Stimulated activated memory B cell treated with anti-CD40 and anti-IgM and Interleukin-4, amounts not matched to agents 10 μg/mL and 1 μg/mL and 100 μg/mL, for 72 hours (primary cell): Measurements from ENCODE around the gene LRFN2.

Source experiments
- ATAC-seq: fragments of 150-1000 bp; cut with Tn5 transposase; 2 replicates; pipeline ENCODE4 v1.10.0; 2021
- H3K27ac Mint-ChIP-seq: one replicate; pipeline ENCODE4 v1.8.0; 2022; ENCODE audit warnings: mild to moderate bottlenecking, mixed read lengths
- H3K27me3 Mint-ChIP-seq: one replicate; pipeline ENCODE4 v1.8.0; 2022; ENCODE audit warnings: mixed read lengths
- H3K36me3 Mint-ChIP-seq: one replicate; pipeline ENCODE4 v1.8.0; 2022; ENCODE audit warnings: mixed read lengths
- H3K4me1 Mint-ChIP-seq: one replicate; pipeline ENCODE4 v1.8.0; 2022; ENCODE audit warnings: mixed read lengths
- H3K4me3 Mint-ChIP-seq: one replicate; pipeline ENCODE4 v1.8.0; 2022; ENCODE audit warnings: mild to moderate bottlenecking, moderate library complexity, mixed read lengths
- H3K9me3 Mint-ChIP-seq: one replicate; pipeline ENCODE4 v1.8.0; 2022; ENCODE audit warnings: mixed read lengths

Gene LRFN2

DNA sequence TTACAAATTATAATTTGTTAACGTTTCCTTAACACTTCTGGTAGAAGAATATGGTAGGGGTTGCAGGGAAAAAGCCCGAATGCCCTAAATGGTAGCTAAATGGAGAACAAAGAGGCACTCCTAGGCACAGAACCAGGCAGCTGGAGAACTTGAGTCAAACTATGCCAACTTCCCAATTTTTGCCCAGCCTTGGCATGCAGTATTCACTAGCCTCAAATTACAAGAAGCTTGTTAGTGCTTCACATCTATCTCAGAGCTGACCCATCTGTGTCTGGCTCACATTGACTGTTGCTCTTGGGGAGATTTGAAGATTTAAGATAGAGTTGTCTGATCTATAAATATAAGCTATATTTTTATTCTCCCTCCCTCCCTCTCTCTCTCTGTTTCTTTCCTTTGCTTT is 19.4 kb upstream of the LRFN2 start:
- no peak overlapping the region for H3K4me3 Mint-ChIP-seq
- H3K4me1 Mint-ChIP-seq: no peaks in the 10 kb centered on the region
- no peak overlapping the region for H3K27ac Mint-ChIP-seq
- H3K27me3 Mint-ChIP-seq: peaks cover 40% of the 10 kb centered on the region
- no peak for ATAC-seq
- H3K9me3 Mint-ChIP-seq: no peaks in the 10 kb centered on the region
- no peaks in the 10 kb centered on the region for H3K36me3 Mint-ChIP-seq

DNA sequence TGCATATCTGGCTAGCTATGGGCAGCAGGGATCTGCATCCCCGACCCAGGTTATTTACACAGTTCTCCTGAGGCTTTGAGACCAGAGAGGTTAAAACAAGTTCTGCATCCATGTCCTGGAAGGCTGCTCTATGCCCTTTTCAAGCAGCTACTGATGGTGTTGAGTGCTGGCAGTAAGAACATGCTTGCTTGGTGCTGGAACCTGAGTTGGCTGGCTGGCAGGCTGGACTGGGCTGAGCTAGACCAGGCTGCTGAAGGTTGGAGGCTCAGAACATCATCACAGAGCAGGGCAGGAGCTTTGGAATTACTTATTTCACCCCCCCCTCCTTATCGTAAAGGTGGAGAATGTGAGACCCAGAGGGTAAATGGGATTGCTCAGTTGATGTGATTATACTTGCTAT is 16.9 kb upstream of the LRFN2 start:
- Mint-ChIP-seq H3K4me1 (no peaks in the 10 kb centered on the region), H3K27me3 (peaks cover 28% of the 10 kb centered on the region), H3K36me3 (no peaks in the 10 kb centered on the region), H3K4me3 (no peak overlapping the region), H3K9me3 (no peaks in the 10 kb centered on the region), H3K27ac (no peak overlapping the region)
- no peak for ATAC-seq

DNA sequence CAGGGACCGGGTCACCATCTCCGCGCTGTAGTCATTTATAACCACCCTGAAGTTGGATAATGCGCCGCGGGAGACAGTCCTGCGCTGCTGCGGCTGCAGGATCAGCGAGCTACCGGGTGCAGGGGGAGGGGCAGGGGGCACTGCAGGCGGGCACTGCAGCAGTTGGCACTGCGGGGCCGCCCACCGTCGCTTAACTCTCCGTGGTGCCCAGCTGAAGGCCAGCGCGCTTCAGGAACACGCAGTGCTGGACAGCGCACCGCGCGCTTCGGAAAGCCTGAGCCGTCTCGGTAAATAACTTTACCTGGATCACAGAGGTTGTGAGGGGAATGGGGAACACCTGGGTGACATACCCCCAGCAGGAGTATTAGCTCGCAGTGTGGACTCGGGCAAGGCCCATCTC is 12.4 kb upstream of the LRFN2 start:
- ATAC-seq: no peak
- Mint-ChIP-seq H3K27ac (no peak overlapping the region), H3K27me3 (peaks cover 10% of the 10 kb centered on the region), H3K4me1 (no peaks in the 10 kb centered on the region), H3K9me3 (no peaks in the 10 kb centered on the region), H3K36me3 (no peaks in the 10 kb centered on the region), H3K4me3 (no peak overlapping the region)

DNA sequence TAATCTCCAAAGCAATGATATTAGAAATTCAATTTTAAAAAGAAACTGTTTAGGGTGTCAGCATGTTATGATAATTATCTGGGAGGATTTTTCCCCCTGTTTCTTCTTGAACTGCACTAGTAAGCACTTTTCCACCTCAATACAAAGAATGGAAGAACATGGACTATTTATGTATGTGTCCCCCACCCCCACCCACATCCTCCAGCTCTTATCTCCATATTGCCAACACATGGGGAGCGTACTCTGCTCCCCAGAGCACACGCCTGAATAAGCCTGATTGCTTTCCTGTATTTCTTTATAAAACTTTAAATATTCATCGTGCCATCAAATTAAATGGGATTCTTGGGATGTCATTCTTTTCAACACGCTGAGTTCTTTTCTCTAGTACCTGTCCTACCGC is 11.4 kb upstream of the LRFN2 start:
- Mint-ChIP-seq H3K27me3 (peaks cover under 1% of the 10 kb centered on the region), H3K36me3 (no peaks in the 10 kb centered on the region), H3K4me1 (no peaks in the 10 kb centered on the region), H3K4me3 (no peak overlapping the region), H3K27ac (no peak overlapping the region), H3K9me3 (no peaks in the 10 kb centered on the region)
- no peak for ATAC-seq

DNA sequence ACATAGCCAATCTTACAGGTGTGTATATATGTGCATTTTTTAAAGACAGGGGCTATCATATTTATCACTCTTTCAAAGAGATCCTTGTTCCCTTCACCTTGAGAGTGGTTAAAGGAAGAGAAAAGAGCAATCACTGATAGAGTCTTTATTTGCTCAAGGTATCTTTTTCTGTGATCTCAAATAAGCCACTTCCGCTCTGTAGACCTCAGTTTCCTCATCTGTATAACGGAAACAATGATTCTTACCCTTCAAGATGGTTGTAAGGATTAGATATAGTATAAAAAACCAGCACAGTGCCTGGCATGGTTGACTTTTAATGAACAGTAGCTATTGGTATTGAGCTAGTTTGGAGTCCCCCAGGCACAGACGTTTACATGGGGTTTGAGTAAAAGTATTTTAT is 10.1 kb upstream of the LRFN2 start:
- H3K4me3 Mint-ChIP-seq: no peak overlapping the region
- no peaks in the 10 kb centered on the region for H3K27me3 Mint-ChIP-seq
- no peak overlapping the region for H3K27ac Mint-ChIP-seq

DNA sequence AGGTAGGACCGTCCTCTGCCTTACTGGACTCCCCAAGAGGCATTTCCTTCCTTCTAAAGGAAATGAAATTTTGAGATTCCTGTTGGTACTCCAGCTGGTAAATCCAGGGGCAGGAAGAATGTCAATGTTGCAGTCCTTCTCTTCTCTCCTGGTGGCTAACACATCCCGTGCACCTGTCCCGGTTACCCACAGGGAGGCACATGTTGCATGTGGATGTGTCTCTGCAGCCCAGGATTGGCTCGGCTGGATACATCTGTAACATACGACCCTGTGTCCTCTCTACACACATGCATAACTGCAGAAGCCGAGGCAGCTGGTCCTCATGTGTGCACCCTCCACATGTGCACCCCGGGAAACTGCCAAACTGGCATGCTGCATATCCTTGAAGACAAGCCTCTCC is 1.3 kb upstream of the LRFN2 start:
- peaks cover 62% of the 10 kb centered on the region for H3K27me3 Mint-ChIP-seq
- H3K4me1 Mint-ChIP-seq: peaks cover 14% of the 10 kb centered on the region
- peaks cover 2% of the 10 kb centered on the region for H3K9me3 Mint-ChIP-seq
- H3K36me3 Mint-ChIP-seq: no peaks in the 10 kb centered on the region
- no peak overlapping the region for H3K27ac Mint-ChIP-seq
- no peak overlapping the region for H3K4me3 Mint-ChIP-seq
- no peak for ATAC-seq

More for the DNA sequence above, 10.1 kb upstream of the LRFN2 start:
- ATAC-seq: no peak
- H3K9me3 Mint-ChIP-seq: no peaks in the 10 kb centered on the region
- H3K4me1 Mint-ChIP-seq: no peaks in the 10 kb centered on the region
- no peaks in the 10 kb centered on the region for H3K36me3 Mint-ChIP-seq

DNA sequence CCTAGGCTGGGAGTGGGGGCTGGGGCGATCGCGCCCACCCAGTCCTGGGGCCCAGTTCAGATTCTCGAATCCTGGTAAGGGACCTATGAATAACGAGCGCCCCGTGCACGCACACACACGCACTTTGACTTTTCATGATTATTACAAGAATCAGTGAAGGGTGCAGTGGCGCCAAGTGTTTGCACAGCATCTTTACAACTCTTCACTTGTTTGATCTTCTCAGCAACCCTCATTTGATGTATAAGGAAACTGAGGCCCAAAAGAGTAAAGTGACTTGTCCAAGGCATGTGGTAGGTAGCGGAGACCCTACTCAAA is 863 bp upstream of the LRFN2 start:
- H3K9me3 Mint-ChIP-seq: peaks cover 2% of the 10 kb centered on the region
- H3K4me1 Mint-ChIP-seq: peaks cover 14% of the 10 kb centered on the region
- no peak overlapping the region for H3K27ac Mint-ChIP-seq
- no peaks in the 10 kb centered on the region for H3K36me3 Mint-ChIP-seq
- H3K27me3 Mint-ChIP-seq: peaks cover 65% of the 10 kb centered on the region
- no peak overlapping the region for H3K4me3 Mint-ChIP-seq
- ATAC-seq: no peak

DNA sequence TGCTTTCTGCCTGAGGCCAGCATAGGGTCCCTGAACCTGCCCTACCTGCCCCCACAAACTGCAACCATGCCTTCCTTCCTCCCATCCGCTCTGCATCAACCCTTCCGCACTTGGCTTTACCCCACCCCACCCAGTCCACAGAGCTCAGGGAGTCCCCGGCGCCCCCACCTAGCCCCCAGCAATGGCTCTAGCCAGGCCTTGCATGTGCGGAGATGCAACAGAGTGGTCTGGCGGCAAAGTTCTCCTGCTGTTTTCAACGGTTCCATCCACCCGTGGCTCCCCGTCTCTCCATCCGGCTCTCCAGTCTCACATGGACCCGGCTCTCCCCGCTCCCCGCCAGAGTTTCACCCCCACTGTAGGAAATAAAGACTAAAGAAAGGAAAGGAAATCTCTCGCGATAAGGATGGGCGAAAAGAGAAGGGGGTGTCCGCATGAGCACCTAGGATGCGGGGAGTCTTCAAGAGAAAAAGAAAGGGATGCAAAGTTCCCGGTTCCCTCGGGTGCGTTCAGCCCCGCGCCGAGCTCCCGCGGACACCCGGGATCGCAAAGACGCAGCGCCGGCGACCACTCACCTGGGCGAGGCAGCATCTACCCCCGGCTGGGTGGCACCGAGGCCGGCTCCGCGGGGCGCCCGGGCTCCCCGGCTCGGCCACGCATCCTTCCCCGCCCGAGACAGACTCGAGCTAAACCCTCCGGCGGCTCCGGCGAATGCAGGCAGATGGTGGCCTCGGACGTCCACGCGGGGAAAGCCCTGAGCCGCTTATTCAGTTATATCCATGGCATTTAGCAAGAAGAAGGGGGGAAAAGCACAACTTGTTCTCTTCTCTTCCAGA is 579 bp downstream of the LRFN2 start:
- Mint-ChIP-seq H3K9me3 (peaks cover 2% of the 10 kb centered on the region), H3K4me3 (peak overlapping the region; percentile 78), H3K36me3 (no peaks in the 10 kb centered on the region), H3K4me1 (peaks cover 14% of the 10 kb centered on the region), H3K27ac (no peak overlapping the region), H3K27me3 (peaks cover 65% of the 10 kb centered on the region)
- ATAC-seq: no peak

DNA sequence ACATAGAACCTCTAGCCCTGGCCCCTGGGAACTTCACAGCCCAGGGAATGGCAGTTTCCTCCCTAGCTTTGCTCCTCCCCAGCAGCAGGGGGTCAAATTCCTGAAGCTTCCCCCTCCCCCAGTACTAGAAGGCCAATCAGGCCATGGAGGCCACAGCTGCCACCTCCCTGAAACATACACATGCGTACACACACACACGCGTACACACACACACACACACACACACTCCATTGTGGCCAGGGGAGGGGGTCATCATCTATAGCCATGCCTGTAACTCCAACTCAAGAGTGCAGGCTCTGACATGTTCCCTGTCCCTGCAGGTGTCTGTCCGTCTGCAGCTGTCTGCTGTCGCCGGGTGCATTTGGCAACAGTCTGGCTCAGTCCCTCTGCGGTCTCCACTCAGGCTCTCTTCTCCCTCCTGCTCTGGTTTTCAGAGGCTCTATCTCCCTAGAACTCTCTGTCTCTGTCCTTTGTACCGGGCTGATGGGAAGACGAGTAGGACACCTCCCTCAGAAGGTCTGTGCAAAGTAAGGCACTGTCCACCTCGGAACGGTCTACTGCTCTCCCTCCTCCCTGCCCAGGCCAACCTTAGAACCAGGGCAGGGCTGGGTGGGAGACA is 1.4 kb downstream of the LRFN2 start:
- Mint-ChIP-seq H3K4me3 (no peak overlapping the region), H3K4me1 (peaks cover 14% of the 10 kb centered on the region), H3K9me3 (peaks cover 2% of the 10 kb centered on the region), H3K36me3 (no peaks in the 10 kb centered on the region), H3K27ac (no peak overlapping the region), H3K27me3 (peaks cover 65% of the 10 kb centered on the region)
- no peak for ATAC-seq

DNA sequence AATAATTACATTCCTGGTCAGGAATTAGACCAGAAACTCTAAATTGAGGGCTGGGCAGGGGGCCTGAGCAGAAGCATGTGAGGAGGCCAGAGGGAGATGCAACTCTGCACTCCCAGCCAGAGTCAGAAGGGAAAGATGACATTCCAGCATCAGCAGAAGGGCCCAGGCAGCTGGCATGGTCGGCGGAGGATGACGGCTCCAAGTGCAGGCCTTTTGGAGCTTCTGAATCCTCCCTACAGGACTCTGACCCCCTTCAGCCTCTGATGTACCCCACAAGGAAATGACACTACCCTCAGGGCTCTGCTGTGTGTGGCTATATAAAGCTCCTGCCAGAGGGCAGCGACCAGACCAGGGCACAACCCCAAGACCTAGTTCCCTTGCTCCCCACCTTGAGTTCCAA is 1.9 kb downstream of the LRFN2 start:
- peaks cover 61% of the 10 kb centered on the region for H3K27me3 Mint-ChIP-seq
- no peaks in the 10 kb centered on the region for H3K36me3 Mint-ChIP-seq
- no peak for ATAC-seq
- no peak overlapping the region for H3K27ac Mint-ChIP-seq
- peaks cover 2% of the 10 kb centered on the region for H3K9me3 Mint-ChIP-seq
- H3K4me3 Mint-ChIP-seq: no peak overlapping the region
- H3K4me1 Mint-ChIP-seq: peaks cover 14% of the 10 kb centered on the region

DNA sequence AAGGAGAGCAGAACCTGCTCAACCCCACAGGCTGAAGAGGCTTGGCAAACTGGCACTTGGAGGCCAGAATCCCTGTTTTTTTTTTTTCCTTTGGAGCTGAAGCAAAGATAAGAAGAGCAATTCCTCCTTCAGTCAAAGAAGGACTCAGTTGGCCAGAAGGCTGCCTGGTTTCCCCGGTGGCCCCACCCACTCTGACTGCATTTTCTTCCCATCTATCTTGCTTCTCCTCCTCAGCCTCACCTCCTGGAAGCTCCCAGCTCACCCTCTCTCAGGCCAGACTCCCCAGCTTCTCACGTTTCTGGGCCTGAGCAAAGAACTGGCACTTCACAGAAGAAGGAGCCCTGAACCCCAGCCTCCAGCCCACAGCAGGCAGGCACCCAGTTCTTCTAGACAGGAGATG is 2.4 kb downstream of the LRFN2 start:
- H3K4me3 Mint-ChIP-seq: no peak overlapping the region
- no peaks in the 10 kb centered on the region for H3K36me3 Mint-ChIP-seq
- no peak overlapping the region for H3K27ac Mint-ChIP-seq
- no peak for ATAC-seq
- H3K27me3 Mint-ChIP-seq: peaks cover 57% of the 10 kb centered on the region
- H3K4me1 Mint-ChIP-seq: peaks cover 14% of the 10 kb centered on the region
- H3K9me3 Mint-ChIP-seq: peaks cover 2% of the 10 kb centered on the region

DNA sequence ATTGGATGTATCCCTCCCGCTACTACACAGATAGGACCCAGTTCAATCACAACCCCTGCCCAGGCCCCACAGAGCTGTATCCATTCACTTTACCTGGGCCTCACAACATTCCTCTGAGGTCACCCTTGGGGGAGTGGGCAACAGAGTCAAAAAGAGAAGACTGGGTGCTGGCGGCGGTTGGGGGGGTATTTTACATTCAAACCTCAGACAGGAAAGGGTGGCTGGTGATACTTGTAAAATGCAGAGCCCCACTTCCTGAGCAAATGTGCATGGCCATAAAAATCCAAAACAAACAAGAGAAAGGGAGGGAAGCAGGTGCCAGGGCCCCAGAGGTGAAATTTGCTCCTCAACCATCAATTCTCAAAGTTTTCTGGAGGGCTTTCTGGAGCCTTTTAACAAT is 3.5 kb downstream of the LRFN2 start:
- H3K9me3 Mint-ChIP-seq: peaks cover under 1% of the 10 kb centered on the region
- H3K27ac Mint-ChIP-seq: no peak overlapping the region
- H3K36me3 Mint-ChIP-seq: no peaks in the 10 kb centered on the region
- peaks cover 52% of the 10 kb centered on the region for H3K27me3 Mint-ChIP-seq
- ATAC-seq: no peak
- peaks cover 14% of the 10 kb centered on the region for H3K4me1 Mint-ChIP-seq
- H3K4me3 Mint-ChIP-seq: no peak overlapping the region

DNA sequence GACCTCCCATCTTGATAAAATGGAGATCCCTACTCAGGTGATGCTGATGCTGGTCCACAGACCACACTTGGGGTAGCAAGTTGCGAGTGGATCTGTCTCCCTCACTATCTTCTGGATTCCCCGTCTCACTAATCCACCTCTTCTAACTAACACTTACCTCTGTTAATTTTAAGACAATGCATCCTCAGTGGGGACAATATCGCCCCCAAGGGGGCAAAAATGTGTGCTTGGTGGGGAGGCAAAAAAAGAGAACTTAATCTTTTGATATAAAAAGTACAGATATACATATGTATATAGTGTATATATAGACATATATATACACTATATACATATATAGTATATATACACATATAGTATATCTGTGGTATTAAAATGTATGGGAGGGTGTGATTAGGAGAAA is 4.3 kb downstream of the LRFN2 start:
- ATAC-seq: no peak
- H3K9me3 Mint-ChIP-seq: no peaks in the 10 kb centered on the region
- no peaks in the 10 kb centered on the region for H3K36me3 Mint-ChIP-seq
- no peak overlapping the region for H3K27ac Mint-ChIP-seq
- H3K4me1 Mint-ChIP-seq: peaks cover 14% of the 10 kb centered on the region
- peaks cover 45% of the 10 kb centered on the region for H3K27me3 Mint-ChIP-seq
- H3K4me3 Mint-ChIP-seq: no peak overlapping the region

DNA sequence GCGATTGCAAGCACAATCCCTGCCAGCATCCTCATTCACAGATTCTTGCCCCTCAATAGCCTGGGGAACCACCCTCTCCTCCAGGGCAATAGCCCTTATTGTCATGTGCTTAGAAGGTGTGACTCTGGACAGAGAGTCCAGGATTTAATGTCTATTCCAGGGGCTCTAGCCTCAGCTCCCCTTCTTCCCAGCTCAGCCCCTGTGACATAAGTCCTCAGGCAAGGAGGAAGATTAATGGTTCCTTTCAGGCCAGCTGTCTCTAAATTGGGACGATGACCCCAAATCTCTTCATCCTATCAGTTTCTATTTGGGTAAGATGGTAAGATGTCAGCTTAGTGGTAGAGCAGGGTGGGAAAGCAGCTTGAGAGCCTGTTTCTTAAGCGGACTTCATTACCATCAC is 8.1 kb downstream of the LRFN2 start:
- ATAC-seq: no peak
- H3K4me3 Mint-ChIP-seq: no peak overlapping the region
- H3K27me3 Mint-ChIP-seq: peaks cover 10% of the 10 kb centered on the region
- no peaks in the 10 kb centered on the region for H3K4me1 Mint-ChIP-seq
- H3K9me3 Mint-ChIP-seq: no peaks in the 10 kb centered on the region
- no peaks in the 10 kb centered on the region for H3K36me3 Mint-ChIP-seq
- H3K27ac Mint-ChIP-seq: no peak overlapping the region

DNA sequence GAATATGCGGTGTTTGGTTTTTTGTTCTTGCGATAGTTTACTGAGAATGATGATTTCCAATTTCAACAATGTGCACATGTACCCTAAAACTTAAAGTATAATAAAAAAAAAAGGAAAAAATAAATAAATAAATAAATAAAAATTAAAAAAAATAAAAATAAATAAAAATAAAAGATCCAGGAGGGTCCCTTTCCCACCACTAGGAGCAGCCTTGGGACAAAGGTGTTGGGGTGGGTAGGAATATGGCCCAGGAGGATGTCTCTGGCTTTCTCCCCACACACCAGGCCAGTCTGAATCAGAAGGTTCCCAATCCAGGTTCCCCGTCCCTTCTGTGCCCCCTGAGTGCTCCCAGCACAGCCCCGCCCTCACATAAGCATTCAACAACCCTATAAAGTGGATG is 9.5 kb downstream of the LRFN2 start:
- no peak overlapping the region for H3K27ac Mint-ChIP-seq
- no peaks in the 10 kb centered on the region for H3K27me3 Mint-ChIP-seq
- H3K36me3 Mint-ChIP-seq: no peaks in the 10 kb centered on the region
- H3K4me3 Mint-ChIP-seq: no peak overlapping the region
- no peak for ATAC-seq
- H3K9me3 Mint-ChIP-seq: no peaks in the 10 kb centered on the region
- peaks cover 8% of the 10 kb centered on the region for H3K4me1 Mint-ChIP-seq

DNA sequence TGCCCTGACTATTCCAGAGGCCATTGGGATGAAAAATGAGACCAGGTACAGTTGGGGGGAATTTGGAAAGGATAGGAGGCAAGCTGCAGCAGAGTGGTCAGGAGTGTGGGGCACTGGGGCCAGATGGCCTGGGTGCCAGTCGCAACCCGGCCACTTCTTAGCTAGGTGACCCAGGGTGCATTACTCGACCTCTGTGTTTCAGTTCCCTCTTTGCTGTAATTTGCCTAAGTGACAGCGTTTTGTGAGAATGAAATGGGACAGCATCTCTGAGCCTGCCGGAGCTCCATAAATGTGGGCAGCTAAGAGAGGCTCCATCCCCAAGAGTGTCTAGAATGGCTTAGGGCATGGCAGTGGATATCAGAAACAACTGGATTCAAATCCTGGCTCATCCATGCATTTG is 13.9 kb downstream of the LRFN2 start:
- Mint-ChIP-seq H3K27ac (no peak overlapping the region), H3K27me3 (no peaks in the 10 kb centered on the region), H3K36me3 (no peaks in the 10 kb centered on the region), H3K9me3 (peaks cover 4% of the 10 kb centered on the region), H3K4me1 (peaks cover 17% of the 10 kb centered on the region), H3K4me3 (no peak overlapping the region)
- ATAC-seq: peak; percentile 57
